HEK293 (cell line): ENCODE results near the gene SIGLEC1.
A peak's percentile ranks its signal among the peaks of the same experiment; 100 is the strongest.

Experiments used
- CTCF ChIA-PET: fragments of 350-600 bp; formaldehyde crosslinking; extraction: SDS; loops from one replicate; lab custom pipeline; 2021; ENCODE audit warnings: antibody characterized with exemption; lab: Yijun Ruan, JAX
- POLR2A ChIA-PET: fragments of 300-600 bp; formaldehyde crosslinking; extraction: SDS; loops from one replicate; lab custom pipeline; 2020; ENCODE audit warnings: antibody characterized with exemption, inconsistent platforms; lab: Yijun Ruan, JAX
- H3K27ac ChIP-seq: fragments of 200-500 bp; sonication (Bioruptor generic); 2 replicates; pipeline ENCODE4 v1.5.1; 2014; ENCODE audit warnings: low read depth, low read length, control low read depth, inconsistent platforms; ENCODE audit errors: extremely low read depth
- H3K36me3 ChIP-seq, 2 experiments: fragments of 200-500 bp in 1 of 2; sonication (Bioruptor generic) in 1 of 2; 1 replicate in 1 of 2; 2 replicates in 1 of 2; pipeline ENCODE4 v1.5.1; 2014 to 2017; ENCODE audit warnings: inconsistent platforms in 2 of 2, low read length in 2 of 2; ENCODE audit not compliant: control insufficient read depth in 2 of 2, insufficient read depth in 1 of 2
- H3K4me1 ChIP-seq: fragments of 200-500 bp; sonication (Bioruptor generic); 2 replicates; pipeline ENCODE4 v1.5.1; 2014; ENCODE audit warnings: mild to moderate bottlenecking, low read length, inconsistent platforms; ENCODE audit not compliant: control insufficient read depth, insufficient read depth
- H3K4me3 ChIP-seq: 2 replicates; pipeline ENCODE4 v1.5.1; 2011; ENCODE audit warnings: low read depth, mild to moderate bottlenecking, control low read depth, low read length, moderate library complexity
- H3K9me3 ChIP-seq: fragments of 200-500 bp; sonication (Bioruptor generic); 2 replicates; pipeline ENCODE4 v1.5.1; 2014; ENCODE audit warnings: low read depth, low read length, inconsistent platforms; ENCODE audit not compliant: control insufficient read depth, insufficient read depth
- ATF2 ChIP-seq: fragments of 450-650 bp; formaldehyde crosslinking; IDR thresholded peaks from 2 replicates; pipeline ENCODE4 v1.5.1; 2016; ENCODE audit warnings: missing biosample characterization, missing genetic modification characterization, low read depth
- GFI1B ChIP-seq: fragments of 450-650 bp; formaldehyde crosslinking; IDR thresholded peaks from 2 replicates; pipeline ENCODE4 v1.5.1; 2016; ENCODE audit warnings: missing biosample characterization, missing genetic modification characterization
- HOXA7 ChIP-seq: sonication (generic); formaldehyde crosslinking; IDR thresholded peaks from 2 replicates; pipeline ENCODE4 v1.8.1; 2022; ENCODE audit warnings: missing genetic modification reagents, borderline replicate concordance
- KLF7 ChIP-seq: fragments of 450-650 bp; formaldehyde crosslinking; IDR thresholded peaks from 2 replicates; pipeline ENCODE4 v1.5.1; 2016; ENCODE audit warnings: missing biosample characterization, missing genetic modification characterization, borderline replicate concordance
- MEIS1 ChIP-seq: sonication (generic); formaldehyde crosslinking; IDR thresholded peaks from 2 replicates; pipeline ENCODE4 v1.8.1; 2022; ENCODE audit warnings: missing genetic modification reagents, mild to moderate bottlenecking, borderline replicate concordance
- REST ChIP-seq: fragments of 450-650 bp; formaldehyde crosslinking; IDR thresholded peaks from 2 replicates; pipeline ENCODE4 v1.5.1; 2016; ENCODE audit warnings: missing biosample characterization, missing genetic modification characterization
- SCRT1 ChIP-seq: fragments of 450-650 bp; formaldehyde crosslinking; IDR thresholded peaks from 2 replicates; pipeline ENCODE4 v1.5.1; 2016; ENCODE audit warnings: missing biosample characterization, missing genetic modification characterization, borderline replicate concordance
- SCRT2 ChIP-seq: fragments of 450-650 bp; formaldehyde crosslinking; IDR thresholded peaks from 2 replicates; pipeline ENCODE4 v1.5.1; 2016; ENCODE audit warnings: missing biosample characterization, missing genetic modification characterization
- SP7 ChIP-seq: fragments of 450-650 bp; formaldehyde crosslinking; IDR thresholded peaks from 2 replicates; pipeline ENCODE4 v1.5.1; 2016; ENCODE audit warnings: missing biosample characterization, missing genetic modification characterization
- YY1 ChIP-seq: fragments of 450-650 bp; formaldehyde crosslinking; IDR thresholded peaks from 2 replicates; pipeline ENCODE4 v1.5.1; 2018; ENCODE audit warnings: missing biosample characterization, missing genetic modification characterization
- ZBTB1 ChIP-seq: fragments of 450-650 bp; formaldehyde crosslinking; IDR thresholded peaks from 2 replicates; pipeline ENCODE4 v1.5.1; 2016; ENCODE audit warnings: missing biosample characterization, missing genetic modification characterization
- ZNF10 ChIP-seq: fragments of 450-650 bp; formaldehyde crosslinking; IDR thresholded peaks from 2 replicates; pipeline ENCODE4 v1.5.1; 2017; ENCODE audit warnings: missing biosample characterization, missing genetic modification characterization
- ZNF138 ChIP-seq: fragments of 450-650 bp; formaldehyde crosslinking; IDR thresholded peaks from 2 replicates; pipeline ENCODE4 v1.5.1; 2016; ENCODE audit warnings: missing biosample characterization, missing genetic modification characterization, borderline replicate concordance
- ZNF16 ChIP-seq: fragments of 450-650 bp; formaldehyde crosslinking; IDR thresholded peaks from 2 replicates; pipeline ENCODE4 v1.5.1; 2016; ENCODE audit warnings: low read depth, missing biosample characterization, missing genetic modification characterization
- ZNF223 ChIP-seq: fragments of 450-650 bp; formaldehyde crosslinking; IDR thresholded peaks from 2 replicates; pipeline ENCODE4 v1.5.1; 2016; ENCODE audit warnings: missing biosample characterization, missing genetic modification characterization
- ZNF248 ChIP-seq: fragments of 450-650 bp; formaldehyde crosslinking; IDR thresholded peaks from 2 replicates; pipeline ENCODE4 v1.5.1; 2017; ENCODE audit warnings: missing biosample characterization, missing genetic modification characterization
- ZNF366 ChIP-seq: fragments of 450-650 bp; formaldehyde crosslinking; conservative IDR thresholded peaks from 2 replicates; pipeline ENCODE4 v1.5.1; 2016; ENCODE audit warnings: missing biosample characterization, missing genetic modification characterization
- ZNF768 ChIP-seq: fragments of 450-650 bp; formaldehyde crosslinking; IDR thresholded peaks from 2 replicates; pipeline ENCODE4 v1.5.1; 2018; ENCODE audit warnings: missing biosample characterization, mild to moderate bottlenecking, missing genetic modification characterization
- ZNF830 ChIP-seq: fragments of 450-650 bp; IDR thresholded peaks from 2 replicates; pipeline ENCODE4 v1.5.0; 2018; ENCODE audit warnings: missing biosample characterization, missing genetic modification characterization, low read depth, mild to moderate bottlenecking, moderate library complexity

The SIGLEC1 gene

GRCh38 chr20:3701061-3701998 is 11.1 kb downstream of the SIGLEC1 start:
- no peaks in the 10 kb centered on the region for H3K4me1 ChIP-seq
- POLR2A ChIA-PET: no interaction called here
- H3K9me3 ChIP-seq: no peaks in the 10 kb centered on the region
- no peak overlapping the region for H3K4me3 ChIP-seq
- no peaks in the 10 kb centered on the region for H3K36me3 ChIP-seq
- H3K27ac ChIP-seq: no peak overlapping the region
- CTCF ChIA-PET: interaction anchor here (0.8 to 4.7 kb wide), 2 partner anchors 9 to 49 kb away, joined by 6 to 40 read pairs; no protein-coding TSS in a partner anchor
- TF ChIP-seq ATF2 (no peak), ZNF830 (tag by site-specific recombination) (no peak), ZNF248 (tag by site-specific recombination) (no peak), MEIS1 (no peak), ZNF223 (no peak), ZNF366 (tag by site-specific recombination) (no peak), HOXA7 (CRISPR knock-in tag) (no peak), GFI1B (no peak), ZNF16 (no peak), YY1 (tag by site-specific recombination) (no peak), ZNF768 (no peak), ZNF138 (tag by site-specific recombination) (no peak), SP7 (tag by site-specific recombination) (no peak), ZBTB1 (tag by site-specific recombination) (no peak), REST (tag by site-specific recombination) (no peak)

- Histone ChIP-seq H3K9me3 (no peaks in the 10 kb centered on the region), H3K4me3 (no peak overlapping the region), H3K27ac (no peak overlapping the region), H3K4me1 (no peaks in the 10 kb centered on the region)
- TF ChIP-seq ZNF10 (tag by site-specific recombination) (no peak), SCRT1 (tag by site-specific recombination) (peak; percentile 52; the same call in 1 of the 2 replicates), SCRT2 (tag by site-specific recombination) (peak; percentile 90), KLF7 (no peak)
- TF ChIP-seq, all 188 proteins: peak for 2
- ChIA-PET CTCF (interaction anchor here (0.7 to 4.7 kb wide), 6 partner anchors 9 to 96 kb away, joined by 3 to 40 read pairs (median 4); no protein-coding TSS in a partner anchor), POLR2A (no interaction called here)
- no peaks in the 10 kb centered on the region for H3K36me3 ChIP-seq
These were observed 13.4 kb downstream of the SIGLEC1 start for GRCh38 chr20:3699037-3699436.
